ENCODE measurements around the gene SETD9. TPM values are rescaled to one million over a fixed set of nuclear protein-coding genes. Genes with fewer than 3 reads are reported as not detected.

SETD9 gene
- total and polyA plus RNA-seq, 7 donors = 4.9 to 16.3 (median 11.1) TPM

GRCh38 chr5:56961746-56962145 is 52.4 kb downstream of the SETD9 start:
- no peaks in the 10 kb centered on the region for H3K36me3 ChIP-seq (ENCODE audit: insufficient read depth in 1 of 2, low read depth in 1 of 2)
- H3K27me3 ChIP-seq (ENCODE audit: insufficient read depth in 3 of 3, low read length in 2 of 3) = no peaks in the 10 kb centered on the region
- DNase-seq (no peak), ATAC-seq (no peak)
- H3K4me3 ChIP-seq = no peak overlapping the region
- no peak for TF ChIP-seq CTCF (IDR thresholded peaks at IDR 0.05)
- no peaks in the 10 kb centered on the region for H3K4me1 ChIP-seq
- no peaks in the 10 kb centered on the region for H3K9me3 ChIP-seq
- 86 to 91% (median 91%) methylated on average over 6 of the region's 6 CpGs for WGBS, 3 donors
- intact Hi-C loops (cut with DNase I) = no loop called here
- no peak overlapping the region for H3K27ac ChIP-seq

- peaks cover 0 to 3% (median 0%) of the 10 kb centered on the region in 3 donors for H3K27me3 ChIP-seq (ENCODE audit: insufficient read depth in 3 of 3, low read length in 2 of 3)
- intact Hi-C loops (cut with DNase I) = no loop called here
- H3K4me1 ChIP-seq = no peaks in the 10 kb centered on the region
- WGBS, 3 donors = 54 to 63% (median 63%) methylated on average over 2 of the region's 2 CpGs
- TF ChIP-seq CTCF (IDR thresholded peaks at IDR 0.05) = no peak
- H3K4me3 ChIP-seq = no peak overlapping the region
- ATAC-seq (no peak), DNase-seq (no peak)
- H3K27ac ChIP-seq = no peak overlapping the region
- H3K9me3 ChIP-seq = no peaks in the 10 kb centered on the region
- H3K36me3 ChIP-seq (ENCODE audit: insufficient read depth in 1 of 2, low read depth in 1 of 2) = no peaks in the 10 kb centered on the region
These were observed 52.9 kb downstream of the SETD9 start for GRCh38 chr5:56962286-56962685.

GRCh38 chr5:56963246-56963645 is 53.9 kb downstream of the SETD9 start:
- Histone ChIP-seq H3K9me3 (no peaks in the 10 kb centered on the region), H3K27ac (no peak overlapping the region), H3K4me3 (no peak overlapping the region), H3K27me3 (ENCODE audit: insufficient read depth in 3 of 3, low read length in 2 of 3) (peaks cover 0 to 5% (median 0%) of the 10 kb centered on the region in 3 donors), H3K4me1 (no peaks in the 10 kb centered on the region), H3K36me3 (ENCODE audit: insufficient read depth in 1 of 2, low read depth in 1 of 2) (no peaks in the 10 kb centered on the region)
- no peak for ATAC-seq
- DNase-seq = no peak
- 47 to 56% (median 48%) methylated on average over 5 of the region's 5 CpGs for WGBS, 3 donors
- intact Hi-C loops (cut with DNase I) = no loop called here
- TF ChIP-seq CTCF (IDR thresholded peaks at IDR 0.05) = no peak

- intact Hi-C loops (cut with DNase I) = no loop called here
- H3K9me3 ChIP-seq = no peaks in the 10 kb centered on the region
- TF ChIP-seq CTCF (IDR thresholded peaks at IDR 0.05) = no peak
- H3K27me3 ChIP-seq (ENCODE audit: insufficient read depth in 3 of 3, low read length in 2 of 3) = peaks cover 0 to 5% (median 0%) of the 10 kb centered on the region in 3 donors
- H3K36me3 ChIP-seq (ENCODE audit: insufficient read depth in 1 of 2, low read depth in 1 of 2) = no peaks in the 10 kb centered on the region
- H3K4me3 ChIP-seq = no peak overlapping the region
- H3K27ac ChIP-seq = no peak overlapping the region
- WGBS, 3 donors = 62 to 76% (median 76%) methylated on average over 2 of the region's 2 CpGs
- ATAC-seq (no peak), DNase-seq (no peak)
- H3K4me1 ChIP-seq = no peaks in the 10 kb centered on the region
These were observed 54.8 kb downstream of the SETD9 start for GRCh38 chr5:56964173-56964572.

Other genes starting within 250 kb of the SETD9 start
- 1 to 10 TPM; 3.0 to 5.2 (median 4.2) TPM for gene MAP3K1, start 94.0 kb upstream of the SETD9 start, total RNA-seq
- gene MAP3K1, start 94.0 kb upstream of the SETD9 start, polyA plus RNA-seq = 1 to 10 TPM in 2 of 3 donors, under 1 TPM in 1; 0.97 to 1.5 (median 1.5) TPM
- 10 to 100 TPM; 11.9 to 20.5 (median 14.7) TPM for gene MIER3, start 42.5 kb downstream of the SETD9 start, total RNA-seq
- gene MIER3, start 42.5 kb downstream of the SETD9 start, polyA plus RNA-seq = 10 to 100 TPM in 1 of 3 donors, 1 to 10 TPM in 2; 4.8 to 11.2 (median 5.3) TPM

Data from psoas muscle (tissue), 8 donors.